GM18870 (cell line): Measurements from ENCODE around the gene PDE6C.

Experiments used
- ATAC-seq: cut with Tn5 transposase; IDR thresholded peaks from one replicate; pipeline ENCODE4 v1.9.1; 2021; ENCODE audit warnings: moderate library complexity; ENCODE audit not compliant: unreplicated experiment

The PDE6C gene

GRCh38 chr10:93701866-93702209 is 89.5 kb downstream of the PDE6C start:
- peak; percentile 14 for ATAC-seq

DNA sequence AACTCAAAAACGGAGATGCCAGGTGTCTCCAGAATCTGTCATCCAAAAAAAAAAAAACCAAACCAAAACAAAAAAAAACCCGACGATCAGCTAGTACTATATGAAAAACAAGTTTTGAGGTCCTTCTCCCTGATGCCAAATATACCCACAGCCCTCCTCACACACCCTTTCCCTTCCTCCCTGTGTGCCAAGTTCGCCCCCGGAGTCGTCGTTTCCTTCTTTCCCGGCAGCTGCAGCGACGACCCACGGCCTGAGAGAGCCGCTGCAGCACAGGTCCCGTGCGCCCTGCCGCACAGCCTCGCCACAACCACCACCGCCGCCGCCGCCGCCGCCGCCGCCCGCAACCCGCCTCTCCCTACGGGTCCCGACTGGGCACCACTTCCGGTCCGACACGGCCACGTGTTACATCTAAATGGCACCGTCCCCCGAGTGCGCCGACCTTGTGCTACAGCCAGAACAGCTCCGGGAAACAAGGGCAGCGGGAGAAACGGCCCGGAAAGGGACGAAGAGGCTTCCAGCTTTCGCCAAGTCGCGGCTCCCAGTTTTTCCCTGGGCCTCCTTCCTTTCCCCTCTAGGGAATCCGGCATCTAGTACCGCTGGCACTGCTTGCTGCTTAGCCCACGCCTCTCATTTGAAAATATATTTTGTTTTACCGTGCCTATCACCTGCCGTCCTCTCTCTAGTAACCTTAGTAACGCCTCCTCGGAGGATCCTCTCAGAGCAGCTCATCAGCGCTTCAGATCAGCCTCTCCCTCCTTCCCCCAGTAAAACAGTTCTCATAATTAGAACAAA is 90.1 kb downstream of the PDE6C start, which contains the start of gene FRA10AC1:
TSS of gene FRA10AC1 (minus strand) at position 383 of the 792 bp plus-strand sequence. CDS start 2,486 bp downstream, outside the sequence.
- ATAC-seq = peak; percentile 56

DNA sequence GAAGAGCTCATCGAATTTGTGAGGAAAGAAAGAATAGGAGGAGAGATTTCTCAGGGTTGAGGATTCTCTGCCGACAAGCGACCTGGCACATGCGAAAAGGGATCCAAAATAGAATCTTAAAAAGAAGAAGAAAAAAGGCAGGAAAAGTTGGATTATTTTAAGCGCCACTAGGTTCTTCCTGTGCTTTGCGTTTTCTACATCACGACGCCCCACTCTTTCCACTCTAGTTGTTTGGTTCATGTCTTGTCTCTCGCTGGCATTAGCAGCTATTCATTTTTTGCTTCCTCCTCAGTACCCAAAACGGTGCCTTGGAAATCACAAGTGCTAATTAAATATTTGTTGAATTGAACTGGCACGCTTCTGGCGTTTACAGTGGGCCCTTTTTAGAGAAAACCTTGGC is 90.7 kb downstream of the PDE6C start:
- peak; percentile 6 for ATAC-seq

GRCh38 chr10:93703841-93704240 is 91.5 kb downstream of the PDE6C start:
- ATAC-seq = no peak

DNA sequence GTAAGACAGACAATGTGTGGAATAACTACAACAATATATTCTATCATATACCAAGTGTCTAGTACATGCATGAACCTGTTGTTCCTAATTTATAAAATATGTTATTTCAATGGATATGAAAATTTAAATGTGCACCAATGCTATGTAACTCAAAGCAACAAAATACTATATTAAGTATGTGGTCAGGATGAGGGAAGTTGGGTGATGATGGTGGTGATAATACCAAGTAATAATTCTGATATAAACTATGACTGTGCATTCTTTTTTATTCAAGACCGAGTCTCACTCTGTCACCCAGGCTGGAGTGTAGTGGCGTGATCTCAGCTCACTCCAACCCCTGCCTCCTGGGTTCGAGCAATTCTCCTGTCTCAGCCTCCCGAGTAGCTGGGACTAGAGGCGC is 92.1 kb downstream of the PDE6C start:
- ATAC-seq = no peak

- ATAC-seq = no peak
Observed at GRCh38 chr10:93707623-93708022, 95.3 kb downstream of the PDE6C start.

DNA sequence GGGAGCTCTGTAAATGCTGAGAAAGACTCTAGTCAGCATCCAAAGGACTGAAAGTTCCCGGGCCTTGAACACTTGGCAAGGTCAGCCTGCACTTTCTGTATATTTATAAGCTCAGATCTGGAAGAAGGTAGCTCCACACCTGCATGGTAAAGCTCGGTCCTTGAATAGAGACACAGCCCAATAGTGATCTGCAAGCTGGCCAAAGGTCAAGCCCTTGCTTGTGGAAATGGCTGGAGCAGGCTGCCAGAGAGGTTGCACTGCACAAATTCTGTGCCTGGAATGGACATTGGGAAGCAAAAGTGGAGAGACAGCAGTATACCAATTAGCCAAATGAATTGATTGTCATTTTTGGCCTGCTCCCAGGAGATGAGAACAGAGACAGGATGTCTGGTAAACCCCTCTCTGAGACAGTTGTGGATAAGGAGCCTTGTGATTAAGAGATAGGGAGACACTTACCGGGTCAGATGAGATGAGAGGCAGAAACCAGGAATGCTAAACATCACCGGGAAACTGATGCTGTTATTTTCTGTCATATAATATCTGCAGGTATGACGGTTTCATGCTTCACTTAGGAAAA is 98.1 kb downstream of the PDE6C start:
- no peak for ATAC-seq

- no peak for ATAC-seq
Observed at GRCh38 chr10:93711891-93712290, 99.6 kb downstream of the PDE6C start.

GRCh38 chr10:93712593-93712992 is 100.3 kb downstream of the PDE6C start:
- ATAC-seq = no peak

DNA sequence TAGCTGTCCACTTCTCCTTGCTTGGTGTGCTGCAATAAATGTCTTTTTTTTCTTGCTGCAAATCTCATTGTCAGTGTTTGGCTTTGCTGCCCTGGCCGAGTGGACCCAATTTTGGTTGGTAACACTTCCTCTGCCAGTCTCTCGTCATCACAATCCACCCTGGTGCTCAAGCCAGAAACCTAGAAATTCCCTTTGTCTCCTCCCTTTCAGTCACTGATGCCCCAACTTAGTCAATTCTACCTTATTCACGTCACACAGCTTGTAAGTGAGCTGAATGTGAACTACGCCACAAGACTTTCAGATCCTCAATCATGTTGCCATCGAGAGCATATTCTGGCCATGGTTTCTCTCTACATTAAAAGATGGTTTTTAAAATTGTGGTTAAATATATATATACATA is 103.0 kb downstream of the PDE6C start:
- ATAC-seq = peak; percentile 95
